ENCODE measurements around the gene THOC6.

The THOC6 gene

GRCh38 chr16:3019594-3020246 lies 4.1 kb upstream of the THOC6 start:
- peaks cover 21% of the 10 kb centered on the region for H3K4me1 ChIP-seq (ENCODE audit: control insufficient read depth, insufficient read depth, low read length)
- CTCF ChIA-PET: interaction anchor here (0.9 to 4.1 kb wide), 9 partner anchors 8 to 68 kb away, joined by 3 to 41 read pairs (median 4); no protein-coding TSS in a partner anchor
- TF ChIP-seq ZNF175 (tag by site-specific recombination; IDR thresholded peaks at IDR 0.05): no peak
- TF ChIP-seq ZSCAN30 (tag by site-specific recombination; IDR thresholded peaks at IDR 0.05): no peak
- no peak for TF ChIP-seq ELK4 (IDR thresholded peaks at IDR 0.05; ENCODE audit: borderline replicate concordance, low read depth, low read length)
- no peak for TF ChIP-seq CTCF (tag by site-specific recombination; IDR thresholded peaks at IDR 0.05)
- TF ChIP-seq SP2 (tag by site-specific recombination; IDR thresholded peaks at IDR 0.05): peak; percentile 45; the same call in 1 of the 2 replicates
- TF ChIP-seq SCRT1 (tag by site-specific recombination; IDR thresholded peaks at IDR 0.05; ENCODE audit: borderline replicate concordance): no peak
- TF ChIP-seq ZNF302 (tag by site-specific recombination; IDR thresholded peaks at IDR 0.05; ENCODE audit: low read depth): 0 out of 2 replicates have a peak, but pooled peaks have one; percentile 22
- TF ChIP-seq ZNF394 (tag by site-specific recombination; IDR thresholded peaks at IDR 0.05; ENCODE audit: borderline replicate concordance): peak; percentile 91
- no peak for TF ChIP-seq ZNF169 (tag by site-specific recombination; IDR thresholded peaks at IDR 0.05)
- no peak for TF ChIP-seq ZNF350 (tag by site-specific recombination; IDR thresholded peaks at IDR 0.05)
- TF ChIP-seq ZNF558 (tag by site-specific recombination; IDR thresholded peaks at IDR 0.05): peak; percentile 75; the same call in 1 of the 2 replicates
- TF ChIP-seq ZNF768 (tag by site-specific recombination; IDR thresholded peaks at IDR 0.05): no peak
- TF ChIP-seq ZNF133 (tag by site-specific recombination; IDR thresholded peaks at IDR 0.05): no peak
- 0 out of 2 replicates have a peak, but pooled peaks have one; percentile 17 for TF ChIP-seq ZNF138 (tag by site-specific recombination; IDR thresholded peaks at IDR 0.05; ENCODE audit: borderline replicate concordance)
- TF ChIP-seq ZBTB48 (tag by site-specific recombination; IDR thresholded peaks at IDR 0.05): no peak
- TF ChIP-seq ZNF701 (tag by site-specific recombination; IDR thresholded peaks at IDR 0.05): no peak
- no peak for TF ChIP-seq ZNF16 (tag by site-specific recombination; IDR thresholded peaks at IDR 0.05; ENCODE audit: low read depth)
- no peak for TF ChIP-seq GLIS2 (tag by site-specific recombination; IDR thresholded peaks at IDR 0.05)
- no peak for TF ChIP-seq MEIS1 (CRISPR knock-in tag; IDR thresholded peaks at IDR 0.05; ENCODE audit: borderline replicate concordance)
- peak; percentile 22; the same call in 1 of the 2 replicates for TF ChIP-seq SP3 (tag by site-specific recombination; IDR thresholded peaks at IDR 0.05)
- peak; percentile 89; the same call in 1 of the 2 replicates for TF ChIP-seq ZNF514 (tag by site-specific recombination; IDR thresholded peaks at IDR 0.05)
- TF ChIP-seq ZNF548 (tag by site-specific recombination; IDR thresholded peaks at IDR 0.05): peak; percentile 21; the same call in 1 of the 2 replicates
- no peak for TF ChIP-seq ZBTB20 (tag by site-specific recombination; IDR thresholded peaks at IDR 0.05)
- TF ChIP-seq SCRT2 (tag by site-specific recombination; IDR thresholded peaks at IDR 0.05): no peak
- no peak for TF ChIP-seq PRDM4 (tag by site-specific recombination; IDR thresholded peaks at IDR 0.05)
- no peak for TF ChIP-seq ZNF311 (tag by site-specific recombination; IDR thresholded peaks at IDR 0.05; ENCODE audit: borderline replicate concordance)
- TF ChIP-seq HOXC10 (CRISPR knock-in tag; IDR thresholded peaks at IDR 0.05): no peak
- TF ChIP-seq ZFP41 (tag by site-specific recombination; IDR thresholded peaks at IDR 0.05; ENCODE audit: borderline replicate concordance): no peak
- TF ChIP-seq ZIC2 (tag by site-specific recombination; IDR thresholded peaks at IDR 0.05): peak; percentile 73
- TF ChIP-seq EGR2 (tag by site-specific recombination; IDR thresholded peaks at IDR 0.05; ENCODE audit: low read depth): no peak
- TF ChIP-seq KLF17 (tag by site-specific recombination; IDR thresholded peaks at IDR 0.05): peak; percentile 20; the same call in 1 of the 2 replicates
- TF ChIP-seq ZNF501 (tag by site-specific recombination; IDR thresholded peaks at IDR 0.05): 0 out of 2 replicates have a peak, but pooled peaks have one; percentile 34

More at GRCh38 chr16:3019594-3020246, 4.1 kb upstream of the THOC6 start:
- H3K27ac ChIP-seq (ENCODE audit: extremely low read depth, low read depth, low read length): no peak overlapping the region
- no peaks in the 10 kb centered on the region for H3K9me3 ChIP-seq (ENCODE audit: control insufficient read depth, insufficient read depth, low read depth, low read length)
- peak overlapping the region; percentile 33 for H3K4me3 ChIP-seq (ENCODE audit: low read depth, low read length)
- no peaks in the 10 kb centered on the region for H3K36me3 ChIP-seq (ENCODE audit: control insufficient read depth in 2 of 2, insufficient read depth in 1 of 2, low read length in 2 of 2)
- POLR2A ChIA-PET: interaction anchor here (0.5 to 11.9 kb wide), 19 partner anchors 8 to 1055 kb away, joined by 3 to 247 read pairs (median 6); partner anchors contain the start of genes FLYWCH1, KREMEN2, PAQR4 and PKMYT1

Measured in HEK293 (cell line).